ENCODE results near the gene NECTIN4. TPM values are rescaled to one million over a fixed set of nuclear protein-coding genes. Genes with fewer than 3 reads are reported as not detected.

NECTIN4 gene
- polyA plus RNA-seq, 3 donors = 0.07 TPM; not detected in 1

DNA sequence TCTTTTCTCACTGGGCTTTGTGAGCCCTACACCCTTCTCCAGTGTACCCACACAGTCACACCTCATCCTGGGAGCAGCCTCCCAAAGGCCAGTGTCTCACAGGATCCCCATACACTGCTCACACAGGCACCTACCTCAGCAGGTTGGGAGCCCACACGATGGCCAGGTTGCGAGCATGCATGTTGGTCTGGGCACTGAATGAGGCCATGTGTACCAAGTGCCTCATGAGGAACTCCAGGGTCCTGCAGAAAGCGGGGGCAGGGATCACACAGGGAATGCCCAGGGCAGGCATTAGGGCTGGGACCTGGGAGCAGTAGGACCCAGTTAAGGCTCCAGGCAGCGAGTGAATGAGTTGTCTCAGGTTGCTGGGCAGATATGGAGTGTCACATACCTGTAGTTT, 35.1 kb downstream of the NECTIN4 start:
- H3K9me3 Mint-ChIP-seq = no peaks in the 10 kb centered on the region
- H3K4me3 Mint-ChIP-seq = no peak overlapping the region
- WGBS (ENCODE audit: insufficient coverage) = 98% methylated on average over 4 of the region's 4 CpGs
- H3K27ac Mint-ChIP-seq = peak overlapping the region in 3 of 7 donors; percentile 41 to 54 (median 52)
- peaks cover 96% of the 10 kb centered on the region for H4K20me1 ChIP-seq (ENCODE audit: insufficient read depth, low read length)
- DNase-seq = no peak
- peaks cover 80 to 97% of the 10 kb centered on the region in 2 donors for H3K36me3 Mint-ChIP-seq
- peaks cover 81 to 94% of the 10 kb centered on the region in 2 donors for H3K36me3 ChIP-seq (replicated peaks in 1 of 2; ENCODE audit: control insufficient read depth in 1 of 2, insufficient read depth in 2 of 2, low read length in 2 of 2)
- H2AFZ ChIP-seq (ENCODE audit: insufficient read depth, low read depth, low read length, poor library complexity, severe bottlenecking) = no peak overlapping the region
- no peaks in the 10 kb centered on the region for H3K9me3 ChIP-seq (replicated peaks in 1 of 2; ENCODE audit: control insufficient read depth in 1 of 2, insufficient read depth in 1 of 2, low read length in 2 of 2)
- H3K4me2 ChIP-seq (replicated peaks; ENCODE audit: extremely low read depth, low read length, poor library complexity, severe bottlenecking) = no peak overlapping the region
- no peak overlapping the region for H3K4me3 ChIP-seq (replicated peaks in 1 of 3; ENCODE audit: low read depth in 2 of 3, low read length in 3 of 3)
- no peaks in the 10 kb centered on the region for H3K27me3 ChIP-seq (ENCODE audit: control insufficient read depth in 2 of 2, insufficient read depth in 2 of 2, low read length in 2 of 2)
- no peak overlapping the region for H3K9ac ChIP-seq (ENCODE audit: insufficient read depth, low read length, poor library complexity, severe bottlenecking)
- H3K79me2 ChIP-seq (ENCODE audit: insufficient read depth, low read length) = peaks cover 92% of the 10 kb centered on the region
- no peaks in the 10 kb centered on the region for H3K27me3 Mint-ChIP-seq (ENCODE audit: low read depth in 3 of 3)
- peak overlapping the region in 1 of 2 donors; percentile 24 for H3K27ac ChIP-seq (ENCODE audit: low read depth in 1 of 2, low read length in 2 of 2)
- H3K4me1 ChIP-seq (ENCODE audit: control insufficient read depth in 1 of 2, insufficient read depth in 2 of 2, low read length in 2 of 2) = peaks cover 8 to 24% of the 10 kb centered on the region in 2 donors
- H3K4me1 Mint-ChIP-seq = peaks cover 26% of the 10 kb centered on the region
- TF ChIP-seq, protein P1, sequence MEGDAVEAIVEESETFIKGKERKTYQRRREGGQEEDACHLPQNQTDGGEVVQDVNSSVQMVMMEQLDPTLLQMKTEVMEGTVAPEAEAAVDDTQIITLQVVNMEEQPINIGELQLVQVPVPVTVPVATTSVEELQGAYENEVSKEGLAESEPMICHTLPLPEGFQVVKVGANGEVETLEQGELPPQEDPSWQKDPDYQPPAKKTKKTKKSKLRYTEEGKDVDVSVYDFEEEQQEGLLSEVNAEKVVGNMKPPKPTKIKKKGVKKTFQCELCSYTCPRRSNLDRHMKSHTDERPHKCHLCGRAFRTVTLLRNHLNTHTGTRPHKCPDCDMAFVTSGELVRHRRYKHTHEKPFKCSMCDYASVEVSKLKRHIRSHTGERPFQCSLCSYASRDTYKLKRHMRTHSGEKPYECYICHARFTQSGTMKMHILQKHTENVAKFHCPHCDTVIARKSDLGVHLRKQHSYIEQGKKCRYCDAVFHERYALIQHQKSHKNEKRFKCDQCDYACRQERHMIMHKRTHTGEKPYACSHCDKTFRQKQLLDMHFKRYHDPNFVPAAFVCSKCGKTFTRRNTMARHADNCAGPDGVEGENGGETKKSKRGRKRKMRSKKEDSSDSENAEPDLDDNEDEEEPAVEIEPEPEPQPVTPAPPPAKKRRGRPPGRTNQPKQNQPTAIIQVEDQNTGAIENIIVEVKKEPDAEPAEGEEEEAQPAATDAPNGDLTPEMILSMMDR (IDR thresholded peaks at IDR 0.05) = no peak
- intact Hi-C loops (cut with micrococcal nuclease) = loop anchor here in 1 of 2 donors (10.0 kb wide), 1 partner anchor 59 kb away; no protein-coding TSS in a partner anchor

DNA sequence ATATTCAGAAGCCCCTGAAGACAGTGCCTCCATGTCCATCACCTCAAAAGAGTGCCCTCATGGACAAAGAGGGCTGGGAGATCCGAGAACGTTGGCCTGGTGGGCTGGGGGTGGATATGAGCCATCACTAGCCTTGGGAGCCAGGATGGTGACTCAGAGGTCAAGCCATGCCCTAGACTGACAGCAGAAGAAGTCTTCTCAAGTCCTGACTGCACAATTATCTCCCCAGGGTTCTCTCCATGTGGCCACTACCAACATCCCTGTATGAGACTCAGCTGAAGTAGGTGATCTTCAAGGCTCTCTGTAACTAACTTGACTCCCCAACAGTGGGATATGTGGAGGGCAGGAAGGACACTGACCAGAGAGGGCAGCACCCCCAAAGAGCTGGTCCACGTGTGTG, 36.5 kb downstream of the NECTIN4 start:
- DNase-seq = no peak
- Mint-ChIP-seq H3K27ac (peak overlapping the region in 5 of 7 donors; percentile 40 to 77 (median 60)), H3K4me1 (peaks cover 38% of the 10 kb centered on the region), H3K4me3 (no peak overlapping the region), H3K36me3 (peaks cover 88 to 98% of the 10 kb centered on the region in 2 donors), H3K9me3 (no peaks in the 10 kb centered on the region), H3K27me3 (ENCODE audit: low read depth in 3 of 3) (no peaks in the 10 kb centered on the region)
- Histone ChIP-seq H4K20me1 (ENCODE audit: insufficient read depth, low read length) (peaks cover 87% of the 10 kb centered on the region), H3K27ac (ENCODE audit: low read depth in 1 of 2, low read length in 2 of 2) (peak overlapping the region in 1 of 2 donors; percentile 53), H3K4me1 (ENCODE audit: control insufficient read depth in 1 of 2, insufficient read depth in 2 of 2, low read length in 2 of 2) (peaks cover 21 to 37% of the 10 kb centered on the region in 2 donors), H3K27me3 (ENCODE audit: control insufficient read depth in 2 of 2, insufficient read depth in 2 of 2, low read length in 2 of 2) (no peaks in the 10 kb centered on the region), H3K9ac (ENCODE audit: insufficient read depth, low read length, poor library complexity, severe bottlenecking) (no peak overlapping the region), H2AFZ (ENCODE audit: insufficient read depth, low read depth, low read length, poor library complexity, severe bottlenecking) (no peak overlapping the region), H3K4me3 (replicated peaks in 1 of 3; ENCODE audit: low read depth in 2 of 3, low read length in 3 of 3) (no peak overlapping the region), H3K4me2 (replicated peaks; ENCODE audit: extremely low read depth, low read length, poor library complexity, severe bottlenecking) (no peak overlapping the region), H3K36me3 (replicated peaks in 1 of 2; ENCODE audit: control insufficient read depth in 1 of 2, insufficient read depth in 2 of 2, low read length in 2 of 2) (peaks cover 90 to 97% of the 10 kb centered on the region in 2 donors), H3K79me2 (ENCODE audit: insufficient read depth, low read length) (peaks cover 83% of the 10 kb centered on the region), H3K9me3 (replicated peaks in 1 of 2; ENCODE audit: control insufficient read depth in 1 of 2, insufficient read depth in 1 of 2, low read length in 2 of 2) (no peaks in the 10 kb centered on the region)
- intact Hi-C loops (cut with micrococcal nuclease) = loop anchor here in 1 of 2 donors (10.0 kb wide), 1 partner anchor 58 kb away; no protein-coding TSS in a partner anchor
- TF ChIP-seq, protein P1 (IDR thresholded peaks at IDR 0.05) = no peak
- WGBS (ENCODE audit: insufficient coverage) = 100% methylated on average over 2 of the region's 3 CpGs

Data from CD14-positive monocyte (primary cell).